Non-pigmented ciliary epithelial cell (primary cell): Measurements from ENCODE around the gene FRMPD1.

ENCODE experiments used
- DNase-seq: peaks from one replicate; pipeline ENCODE4 v3.0.0-alpha.2; 2010; ENCODE audit warnings: low read depth

FRMPD1 gene

GRCh38 chr9:37778534-37778933 lies 127.8 kb downstream of the FRMPD1 start:
- DNase-seq: no peak

GRCh38 chr9:37784291-37784615 lies 133.5 kb downstream of the FRMPD1 start:
- no peak for DNase-seq

- no peak for DNase-seq
These were observed 134.1 kb downstream of the FRMPD1 start, which contains the start of gene EXOSC3 for GRCh38 chr9:37784616-37785483. EXOSC3 (minus strand) TSS chr9:37785064; CDS start chr9:37785044, 20 bp downstream.

- no peak for DNase-seq
These were observed 136.3 kb downstream of the FRMPD1 start for GRCh38 chr9:37787059-37787458.

- DNase-seq: no peak
These were observed 137.6 kb downstream of the FRMPD1 start for GRCh38 chr9:37788332-37788731.

- no peak for DNase-seq
These were observed 139.3 kb downstream of the FRMPD1 start for GRCh38 chr9:37790096-37790495.

GRCh38 chr9:37792122-37792521 lies 141.4 kb downstream of the FRMPD1 start:
- no peak for DNase-seq

- no peak for DNase-seq
These were observed 145.5 kb downstream of the FRMPD1 start for GRCh38 chr9:37796232-37796631.
